Spinal cord (tissue), 10 donors: Measurements from ENCODE around the gene SMARCAL1. TPM values are rescaled to one million over a fixed set of nuclear protein-coding genes. Genes with fewer than 3 reads are reported as not detected.
A peak's percentile ranks its signal among the peaks of the same experiment; 100 is the strongest.

Source experiments
- DNase-seq, 6 donors: peaks; one replicate each; pipeline versions ENCODE4 v3.0.0 to v3.0.0-alpha.2; 2013 to 2015; ENCODE audit warnings: low spot score in 6 of 6, low read depth in 4 of 6
- H3K27ac ChIP-seq: one replicate; pipeline ENCODE4 v1.5.1; 2013; ENCODE audit warnings: low read depth, low read length, control low read depth
- H3K27me3 ChIP-seq: one replicate; pipeline ENCODE4 v1.6.1; 2013; ENCODE audit warnings: low read length; ENCODE audit not compliant: control insufficient read depth, insufficient read depth
- H3K36me3 ChIP-seq: one replicate; pipeline ENCODE4 v1.6.1; 2013; ENCODE audit warnings: low read length; ENCODE audit not compliant: control insufficient read depth, insufficient read depth
- H3K4me1 ChIP-seq: one replicate; pipeline ENCODE4 v1.6.1; 2013; ENCODE audit warnings: low read length; ENCODE audit not compliant: control insufficient read depth, insufficient read depth
- H3K4me3 ChIP-seq: one replicate; pipeline ENCODE4 v1.5.1; 2013; ENCODE audit warnings: low read depth, low read length, control low read depth
- H3K9me3 ChIP-seq: one replicate; pipeline ENCODE4 v1.6.1; 2013; ENCODE audit warnings: low read length; ENCODE audit not compliant: control insufficient read depth, insufficient read depth
- WGBS: methylation state at CpG from one replicate; pipeline ENCODE4 v1.1.5; 2013; ENCODE audit warnings: missing lambda C conversion rate; ENCODE audit not compliant: insufficient coverage; 5-methylcytosine and 5-hydroxymethylcytosine counted together
- polyA plus RNA-seq, 2 donors: library from polyadenylated mRNA; unstranded; fragments of 120-200 nt; gene quantifications; one replicate each; pipeline ENCODE4 v1.2.1, GENCODE V29; 2013; ENCODE audit not compliant: insufficient read length in 2 of 2
- total RNA-seq, 2 donors: library from RNA; depleted of rRNA in 1 of 2; stranded (reverse); fragments of 120-200 nt in 1 of 2; fragments of >200 nt in 1 of 2; gene quantifications; one replicate each; pipeline versions ENCODE4 v1.2.3 to v1.2.4, GENCODE V29; 2013 to 2014
- donor health status: healthy.

Gene SMARCAL1
- total and polyA plus RNA-seq, 4 donors = 13.6 to 18.0 (median 15.6) TPM

DNA sequence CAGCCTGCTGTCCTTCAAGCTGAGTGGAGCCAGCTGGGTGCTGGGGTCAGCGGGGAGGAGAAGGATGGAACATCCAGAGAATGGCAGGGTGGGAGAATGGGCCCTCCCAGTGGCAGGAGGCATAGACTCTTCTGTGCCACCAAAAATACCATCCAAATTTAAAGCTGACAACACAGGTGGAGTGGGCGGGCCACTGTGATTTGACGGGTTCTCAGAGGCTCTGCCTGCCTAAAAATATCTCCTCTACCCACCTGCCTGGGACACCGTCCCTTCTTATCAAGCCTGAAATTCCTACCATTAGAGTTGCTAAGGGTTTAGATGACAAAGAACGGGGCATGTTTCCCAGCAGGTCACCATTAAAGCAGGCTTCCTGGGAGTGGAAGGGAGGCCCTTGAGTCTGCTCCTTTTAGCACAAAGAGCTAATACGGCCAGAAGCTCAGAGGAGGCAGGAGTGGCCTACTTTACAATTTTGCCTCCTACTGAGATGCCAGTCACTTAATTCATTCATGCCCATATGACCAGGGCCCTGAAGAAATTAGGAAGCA, 20.2 kb upstream of the SMARCAL1 start:
- Histone ChIP-seq H3K4me3 (no peak overlapping the region), H3K4me1 (no peaks in the 10 kb centered on the region), H3K27me3 (no peaks in the 10 kb centered on the region), H3K36me3 (no peaks in the 10 kb centered on the region), H3K27ac (no peak overlapping the region), H3K9me3 (no peaks in the 10 kb centered on the region)
- DNase-seq = no peak
- 17% methylated on average over 1 of the region's 6 CpGs for WGBS

DNA sequence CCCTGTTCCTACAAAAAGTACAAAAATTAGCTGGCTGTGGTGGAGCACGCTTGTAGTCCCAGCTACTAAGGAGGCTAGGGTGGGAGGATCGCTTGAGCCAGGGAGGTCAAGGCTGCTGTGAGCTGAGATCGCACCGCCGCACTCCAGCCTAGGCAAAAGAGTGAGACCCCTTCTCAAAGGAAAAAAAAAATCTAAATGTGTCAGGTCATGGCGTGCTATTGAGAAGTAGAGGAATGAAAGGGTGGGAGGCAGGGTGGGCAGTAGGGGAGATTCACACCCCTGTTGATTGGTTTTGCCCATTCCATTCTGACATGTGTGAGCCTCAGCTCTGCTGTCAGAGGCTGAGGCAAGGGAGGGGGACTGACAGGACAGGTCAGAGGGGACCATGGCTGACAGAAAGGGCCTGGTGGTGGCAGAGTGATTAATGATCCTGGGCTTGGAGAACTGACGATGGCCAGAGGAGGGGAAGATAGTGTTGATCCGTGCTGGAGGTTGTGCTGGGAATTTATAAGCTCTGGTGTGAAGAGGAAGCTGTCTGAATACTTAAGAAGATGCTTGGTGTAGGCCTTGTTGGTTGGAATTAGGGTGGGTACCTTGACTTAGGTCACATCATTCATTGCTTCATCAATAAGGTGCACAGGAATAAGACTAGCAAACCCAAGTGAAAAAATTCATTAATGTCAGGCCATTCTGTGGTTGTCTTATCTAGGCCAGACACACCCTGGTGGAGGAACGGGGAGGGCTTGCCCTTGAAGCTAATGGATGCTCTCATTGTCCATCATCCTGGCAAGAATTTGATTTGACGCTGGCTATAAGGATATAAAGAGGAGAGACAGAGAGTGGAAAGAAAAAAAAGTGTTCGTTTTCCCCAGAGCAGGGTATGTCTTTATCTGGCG, 19.1 kb upstream of the SMARCAL1 start:
- no peak for DNase-seq
- Histone ChIP-seq H3K4me1 (no peaks in the 10 kb centered on the region), H3K27me3 (no peaks in the 10 kb centered on the region), H3K9me3 (no peaks in the 10 kb centered on the region), H3K36me3 (no peaks in the 10 kb centered on the region), H3K4me3 (no peak overlapping the region), H3K27ac (no peak overlapping the region)
- WGBS = 83% methylated on average over 12 of the region's 12 CpGs

DNA sequence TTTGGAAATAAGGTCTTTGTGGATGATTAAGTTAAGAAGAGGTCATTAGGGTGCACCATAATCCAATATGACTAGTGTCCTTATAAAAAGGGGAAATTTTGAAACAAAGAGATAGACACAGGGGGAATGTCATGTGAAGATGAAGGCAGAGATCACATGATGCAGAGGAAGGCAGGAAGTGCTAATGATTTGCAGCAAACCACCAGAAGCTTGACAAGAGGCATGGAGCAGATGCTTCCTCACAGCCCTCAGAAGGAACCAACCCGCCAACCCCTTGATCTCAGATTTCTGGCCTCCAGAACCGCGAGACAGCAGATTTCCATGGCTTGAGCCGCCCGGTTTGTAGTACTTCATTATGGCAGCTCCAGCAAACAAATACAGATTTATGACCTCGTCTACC, 17.4 kb upstream of the SMARCAL1 start:
- no peaks in the 10 kb centered on the region for H3K9me3 ChIP-seq
- no peak overlapping the region for H3K27ac ChIP-seq
- no peaks in the 10 kb centered on the region for H3K4me1 ChIP-seq
- H3K36me3 ChIP-seq = no peaks in the 10 kb centered on the region
- DNase-seq = no peak
- WGBS = 96% methylated on average over 4 of the region's 6 CpGs
- H3K27me3 ChIP-seq = no peaks in the 10 kb centered on the region
- no peak overlapping the region for H3K4me3 ChIP-seq

DNA sequence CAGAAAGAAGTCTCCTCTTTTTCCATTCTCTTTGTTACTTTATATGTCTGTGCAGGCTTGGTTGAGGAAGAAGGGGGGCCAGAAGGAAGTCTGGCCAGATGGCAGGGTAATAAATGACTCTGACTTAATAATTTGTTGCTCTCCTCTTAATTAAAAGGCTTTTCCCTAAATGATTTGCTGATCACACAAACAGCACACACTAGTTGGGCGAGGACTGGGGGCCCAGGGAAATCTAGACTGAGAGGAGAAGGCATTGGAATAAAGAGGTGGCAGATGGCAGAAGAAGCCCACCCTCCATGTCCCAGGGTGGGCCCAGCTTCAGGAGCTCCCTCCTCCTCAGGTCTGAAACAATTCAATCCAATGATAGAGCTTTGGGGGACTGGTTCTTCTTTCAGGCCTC, 12.7 kb upstream of the SMARCAL1 start:
- no CpG with 5 or more reads among the region's 1 CpG for whole genome bisulfite sequencing
- DNase-seq = peak in 1 of 6 donors; percentile 49
- H3K36me3 ChIP-seq = no peaks in the 10 kb centered on the region
- no peak overlapping the region for H3K4me3 ChIP-seq
- no peak overlapping the region for H3K27ac ChIP-seq
- no peaks in the 10 kb centered on the region for H3K27me3 ChIP-seq
- H3K4me1 ChIP-seq = no peaks in the 10 kb centered on the region
- no peaks in the 10 kb centered on the region for H3K9me3 ChIP-seq

DNA sequence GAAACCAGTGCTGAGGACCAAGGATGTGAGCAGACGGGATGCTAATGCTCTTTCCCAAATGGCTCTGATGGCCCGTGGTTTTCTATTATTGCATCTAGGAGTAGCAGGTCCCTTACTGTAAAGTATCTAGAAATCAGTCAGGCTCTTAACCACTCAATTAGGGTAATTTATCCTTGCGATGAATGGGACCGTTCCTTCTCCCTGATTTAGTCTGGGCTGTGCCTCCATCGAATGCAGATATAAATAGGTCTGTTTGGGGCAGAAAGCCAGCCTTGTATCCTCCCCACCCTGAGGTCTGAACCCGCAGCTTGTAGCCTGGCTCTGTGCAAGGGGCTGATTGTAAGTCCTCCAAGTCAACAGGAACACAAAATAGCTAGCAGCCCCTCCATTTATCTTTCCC, 9.5 kb upstream of the SMARCAL1 start:
- DNase-seq = peak in 1 of 6 donors; percentile 67
- H3K9me3 ChIP-seq = no peaks in the 10 kb centered on the region
- 50% methylated on average over 3 of the region's 6 CpGs for WGBS
- H3K4me3 ChIP-seq = no peak overlapping the region
- no peak overlapping the region for H3K27ac ChIP-seq
- no peaks in the 10 kb centered on the region for H3K27me3 ChIP-seq
- H3K36me3 ChIP-seq = no peaks in the 10 kb centered on the region
- no peaks in the 10 kb centered on the region for H3K4me1 ChIP-seq

DNA sequence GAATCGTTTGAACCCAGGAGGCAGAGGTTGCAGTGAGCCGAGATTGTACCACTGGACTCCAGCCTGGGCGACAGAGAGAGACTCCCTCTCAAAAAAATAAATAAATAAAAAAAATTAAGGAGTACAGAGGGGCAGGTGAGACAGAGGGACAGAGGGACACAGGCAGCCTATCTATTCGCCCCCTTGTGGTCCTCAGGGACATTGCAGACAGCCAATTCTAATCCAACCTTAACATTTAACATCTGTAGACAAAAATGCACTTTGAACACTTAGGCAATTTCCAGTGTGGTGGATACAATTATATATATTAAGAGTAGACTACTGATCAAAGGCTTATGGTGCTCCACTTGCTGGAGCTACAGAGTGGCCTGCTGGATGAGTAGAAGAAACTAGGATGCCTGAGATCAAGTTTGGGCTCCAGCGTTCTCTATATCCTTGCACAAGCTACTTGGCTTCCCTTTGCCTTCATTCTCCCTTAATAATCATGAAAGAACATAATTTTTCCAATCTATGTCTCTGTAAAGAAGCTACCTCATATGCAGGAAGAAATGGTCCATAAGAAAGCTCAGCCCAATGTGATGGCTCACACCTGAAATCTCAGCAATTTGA, 8.2 kb upstream of the SMARCAL1 start:
- no peaks in the 10 kb centered on the region for H3K36me3 ChIP-seq
- 100% methylated on average over 1 of the region's 5 CpGs for WGBS
- H3K4me3 ChIP-seq = no peak overlapping the region
- no peaks in the 10 kb centered on the region for H3K4me1 ChIP-seq
- DNase-seq = peak in 1 of 6 donors; percentile 39
- no peak overlapping the region for H3K27ac ChIP-seq
- H3K9me3 ChIP-seq = no peaks in the 10 kb centered on the region
- no peaks in the 10 kb centered on the region for H3K27me3 ChIP-seq

DNA sequence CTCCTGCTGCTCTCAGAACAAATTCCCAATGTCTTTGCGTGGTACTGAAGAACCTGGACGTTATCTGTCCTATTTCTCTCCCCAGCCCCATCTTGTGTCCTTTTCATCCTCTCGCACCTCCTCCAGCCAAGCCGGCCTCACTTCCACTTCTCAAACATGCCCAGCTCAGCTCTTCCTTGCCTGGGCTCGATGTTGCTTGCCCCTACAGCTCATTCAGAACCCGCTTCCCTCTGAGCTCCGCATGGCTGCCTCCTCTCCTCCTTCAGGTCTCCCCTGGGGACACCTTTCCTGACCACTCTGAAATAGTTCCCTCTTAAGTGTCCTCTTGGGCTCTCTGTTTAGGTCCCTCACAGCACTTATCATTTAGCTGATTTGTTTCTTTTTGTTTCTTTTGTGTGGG, 6.7 kb upstream of the SMARCAL1 start:
- Histone ChIP-seq H3K36me3 (no peaks in the 10 kb centered on the region), H3K27me3 (no peaks in the 10 kb centered on the region), H3K4me3 (no peak overlapping the region), H3K9me3 (no peaks in the 10 kb centered on the region), H3K4me1 (no peaks in the 10 kb centered on the region), H3K27ac (no peak overlapping the region)
- DNase-seq = no peak
- 74% methylated on average over 7 of the region's 7 CpGs for WGBS

DNA sequence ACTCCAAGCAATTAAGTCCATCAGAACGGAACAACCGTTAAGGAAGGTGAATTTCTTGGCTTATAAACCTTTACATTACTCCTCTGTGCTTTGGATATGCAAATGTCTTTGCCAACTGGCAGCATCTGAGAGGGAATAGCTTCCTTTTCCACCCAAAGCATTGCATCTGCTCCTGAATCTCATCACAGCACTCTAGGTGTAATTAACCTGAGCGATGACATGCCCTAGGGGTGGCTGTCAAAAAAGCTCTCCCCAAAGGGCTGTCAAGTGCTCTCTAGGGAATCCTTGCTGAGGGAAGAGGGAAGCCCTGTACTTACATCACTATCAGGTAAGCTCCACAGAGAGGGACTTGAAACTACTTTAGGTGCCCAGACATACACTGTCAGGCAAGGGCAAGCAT, 5.5 kb upstream of the SMARCAL1 start:
- peak in 1 of 6 donors; percentile 86 for DNase-seq
- Histone ChIP-seq H3K4me1 (peaks cover under 1% of the 10 kb centered on the region), H3K27ac (no peak overlapping the region), H3K9me3 (no peaks in the 10 kb centered on the region), H3K4me3 (no peak overlapping the region), H3K36me3 (no peaks in the 10 kb centered on the region), H3K27me3 (no peaks in the 10 kb centered on the region)
- no CpG with 5 or more reads among the region's 3 CpGs for WGBS

DNA sequence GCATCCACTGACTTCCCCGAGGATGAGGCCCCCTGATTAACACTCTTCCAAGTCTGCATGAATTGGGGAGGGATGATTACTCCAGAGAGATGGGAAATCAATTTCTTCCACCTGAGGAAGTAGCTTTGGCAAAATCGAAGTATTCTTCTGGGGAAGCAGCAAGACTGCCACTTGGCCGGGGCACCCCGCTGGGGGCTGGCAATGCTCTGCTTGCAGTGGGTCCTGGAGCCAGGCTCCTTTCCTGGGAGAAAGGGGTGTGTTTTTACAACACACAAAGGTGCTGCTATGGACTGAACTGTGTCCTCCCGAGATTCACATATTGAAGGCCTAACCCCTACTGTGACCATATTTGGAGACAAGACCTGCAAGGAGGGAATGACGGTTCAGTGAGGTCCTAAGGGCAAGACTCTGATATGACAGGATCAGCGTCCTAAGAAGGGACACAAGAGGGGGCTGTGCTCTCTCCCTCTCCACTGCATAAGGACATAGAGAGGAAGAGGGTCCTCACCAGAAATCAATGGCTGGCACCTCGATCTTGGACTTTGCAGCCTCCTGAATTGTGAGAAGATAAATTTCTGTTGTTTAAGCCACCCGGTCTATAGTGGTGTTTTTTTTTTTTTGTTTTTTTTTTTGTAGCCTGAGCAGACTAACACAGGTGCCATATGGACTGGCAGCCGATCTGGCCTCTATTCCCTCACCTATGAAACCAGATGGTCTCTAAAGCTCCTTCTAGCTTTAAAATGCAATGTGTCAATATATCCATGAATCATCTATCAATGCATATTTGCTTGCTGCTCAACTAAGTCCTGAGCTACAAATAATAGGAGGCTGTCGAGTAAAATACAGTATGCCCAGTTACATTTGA, 3.6 kb upstream of the SMARCAL1 start:
- no peak overlapping the region for H3K27ac ChIP-seq
- H3K9me3 ChIP-seq = no peaks in the 10 kb centered on the region
- no peak overlapping the region for H3K4me3 ChIP-seq
- no peaks in the 10 kb centered on the region for H3K27me3 ChIP-seq
- no peaks in the 10 kb centered on the region for H3K36me3 ChIP-seq
- WGBS = 59% methylated on average over 6 of the region's 11 CpGs
- no peak for DNase-seq
- peaks cover 6% of the 10 kb centered on the region for H3K4me1 ChIP-seq
